Endothelial cell (in vitro differentiated cells): ENCODE measurements around the gene CEACAM21. TPM values are rescaled to one million over a fixed set of nuclear protein-coding genes. Genes with fewer than 3 reads are reported as not detected.
"Not testable (repeated sequence)": the region's sequence is repeated elsewhere in the genome, so short reads cannot be mapped to it uniquely, and the experiment has no call there.

Experiments used
- DNase-seq: peaks from one replicate; pipeline ENCODE4 v3.0.0; 2021; ENCODE audit warnings: low spot score
- H3K27ac Mint-ChIP-seq: one replicate; pipeline ENCODE4 v1.8.0; 2021; ENCODE audit warnings: mixed read lengths, inconsistent platforms; ENCODE audit not compliant: unreplicated experiment
- H3K27me3 Mint-ChIP-seq: one replicate; pipeline ENCODE4 v1.8.0; 2021; ENCODE audit warnings: mild to moderate bottlenecking, moderate library complexity, mixed read lengths, inconsistent platforms; ENCODE audit not compliant: unreplicated experiment
- H3K36me3 Mint-ChIP-seq: one replicate; pipeline ENCODE4 v1.8.0; 2021; ENCODE audit warnings: mild to moderate bottlenecking, low read depth, mixed read lengths, inconsistent platforms; ENCODE audit not compliant: unreplicated experiment
- H3K4me1 Mint-ChIP-seq: one replicate; pipeline ENCODE4 v1.8.0; 2021; ENCODE audit warnings: mild to moderate bottlenecking, mixed read lengths, inconsistent platforms; ENCODE audit not compliant: unreplicated experiment
- H3K4me3 Mint-ChIP-seq: one replicate; pipeline ENCODE4 v1.8.0; 2021; ENCODE audit warnings: mild to moderate bottlenecking, mixed read lengths, inconsistent platforms; ENCODE audit not compliant: unreplicated experiment
- H3K9me3 Mint-ChIP-seq: one replicate; pipeline ENCODE4 v1.8.0; 2021; ENCODE audit warnings: mixed read lengths, inconsistent platforms; ENCODE audit not compliant: unreplicated experiment
- total RNA-seq: library from RNA; stranded (reverse); fragmentation: NEBNext Ultra II Directional; extraction: Animal tissue kit (Norgen Biotek cat#: 25700); gene quantifications from one replicate; pipeline ENCODE4 v1.2.1, GENCODE V29; 2021; ENCODE audit not compliant: unreplicated experiment
- TF ChIP-seq, protein P1 (sequence below): fragments of 200-600 bp; sonication (generic); IDR thresholded peaks from one replicate; pipeline ENCODE4 v1.5.0; 2021; ENCODE audit warnings: antibody characterized with exemption; ENCODE audit not compliant: unreplicated experiment

Gene CEACAM21
- total RNA-seq, 1 donor from 2014 or later = 74.1 TPM

- H3K27me3 Mint-ChIP-seq = peaks cover 5% of the 10 kb centered on the region
- peaks cover 87% of the 10 kb centered on the region for H3K36me3 Mint-ChIP-seq
- no peak for DNase-seq
- TF ChIP-seq, protein P1, sequence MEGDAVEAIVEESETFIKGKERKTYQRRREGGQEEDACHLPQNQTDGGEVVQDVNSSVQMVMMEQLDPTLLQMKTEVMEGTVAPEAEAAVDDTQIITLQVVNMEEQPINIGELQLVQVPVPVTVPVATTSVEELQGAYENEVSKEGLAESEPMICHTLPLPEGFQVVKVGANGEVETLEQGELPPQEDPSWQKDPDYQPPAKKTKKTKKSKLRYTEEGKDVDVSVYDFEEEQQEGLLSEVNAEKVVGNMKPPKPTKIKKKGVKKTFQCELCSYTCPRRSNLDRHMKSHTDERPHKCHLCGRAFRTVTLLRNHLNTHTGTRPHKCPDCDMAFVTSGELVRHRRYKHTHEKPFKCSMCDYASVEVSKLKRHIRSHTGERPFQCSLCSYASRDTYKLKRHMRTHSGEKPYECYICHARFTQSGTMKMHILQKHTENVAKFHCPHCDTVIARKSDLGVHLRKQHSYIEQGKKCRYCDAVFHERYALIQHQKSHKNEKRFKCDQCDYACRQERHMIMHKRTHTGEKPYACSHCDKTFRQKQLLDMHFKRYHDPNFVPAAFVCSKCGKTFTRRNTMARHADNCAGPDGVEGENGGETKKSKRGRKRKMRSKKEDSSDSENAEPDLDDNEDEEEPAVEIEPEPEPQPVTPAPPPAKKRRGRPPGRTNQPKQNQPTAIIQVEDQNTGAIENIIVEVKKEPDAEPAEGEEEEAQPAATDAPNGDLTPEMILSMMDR = no peak
- no peak overlapping the region for H3K4me3 Mint-ChIP-seq
- peaks cover 13% of the 10 kb centered on the region for H3K4me1 Mint-ChIP-seq
- peaks cover 29% of the 10 kb centered on the region for H3K9me3 Mint-ChIP-seq
- H3K27ac Mint-ChIP-seq = no peak overlapping the region
Measured at GRCh38 chr19:41577833-41578232, 1.9 kb downstream of the CEACAM21 start.

DNA sequence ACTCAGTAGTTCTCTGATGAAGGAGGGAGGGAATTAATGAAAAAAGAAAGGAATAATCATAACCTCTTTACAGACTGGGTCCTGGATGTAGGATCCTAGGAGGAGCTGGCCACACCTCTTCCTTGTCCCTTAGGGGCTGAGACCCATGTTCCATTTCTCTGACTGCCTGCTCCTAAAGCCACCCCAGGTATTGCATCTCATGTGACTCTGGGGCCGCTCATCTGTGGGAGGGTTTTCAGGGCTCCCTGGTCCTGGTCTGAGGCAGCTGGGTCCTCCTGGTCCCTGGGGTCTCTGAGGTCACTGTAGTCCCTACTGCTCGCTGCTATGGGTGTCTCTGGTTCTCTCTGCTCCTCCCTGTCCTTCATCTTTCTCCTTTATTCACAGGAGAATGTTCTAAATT is 2.9 kb downstream of the CEACAM21 start:
- no peak for DNase-seq
- Mint-ChIP-seq H3K4me3 (peak overlapping the region; percentile 37), H3K36me3 (peaks cover 88% of the 10 kb centered on the region), H3K9me3 (peaks cover 39% of the 10 kb centered on the region), H3K27me3 (peaks cover 10% of the 10 kb centered on the region), H3K4me1 (peaks cover 13% of the 10 kb centered on the region), H3K27ac (no peak overlapping the region)
- TF ChIP-seq, protein P1 = no peak

DNA sequence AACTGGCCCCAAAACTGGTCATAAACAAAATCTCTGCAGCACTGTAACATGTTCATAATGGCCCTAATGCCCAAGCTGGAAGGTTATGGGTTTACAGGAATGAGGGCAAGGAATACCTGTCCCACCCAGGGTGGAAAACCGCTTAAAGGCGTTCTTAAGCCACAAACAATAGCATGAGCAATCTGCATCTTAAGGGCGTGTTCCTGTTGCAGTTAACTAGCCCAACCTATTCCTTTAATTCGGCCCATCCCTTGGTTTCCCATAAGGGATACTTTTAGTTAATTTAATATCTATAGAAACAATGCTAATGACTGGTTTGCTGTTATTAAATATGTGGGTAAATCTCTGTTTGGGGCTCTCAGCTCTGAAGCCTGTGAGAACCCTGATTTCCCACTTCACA is 5.1 kb downstream of the CEACAM21 start:
- peaks cover 39% of the 10 kb centered on the region for H3K9me3 Mint-ChIP-seq
- H3K4me3 Mint-ChIP-seq = peak overlapping the region; percentile 89
- peaks cover 15% of the 10 kb centered on the region for H3K27me3 Mint-ChIP-seq
- H3K27ac Mint-ChIP-seq, DNase-seq, H3K4me1 Mint-ChIP-seq: not testable (repeated sequence)
- peaks cover 95% of the 10 kb centered on the region for H3K36me3 Mint-ChIP-seq

GRCh38 chr19:41582577-41583182 is 6.7 kb downstream of the CEACAM21 start:
- Mint-ChIP-seq H3K27me3 (peaks cover 15% of the 10 kb centered on the region), H3K9me3 (peaks cover 39% of the 10 kb centered on the region), H3K27ac (peak overlapping the region; percentile 53), H3K4me3 (peak overlapping the region; percentile 89), H3K36me3 (peaks cover 94% of the 10 kb centered on the region)
- DNase-seq, H3K4me1 Mint-ChIP-seq: not testable (repeated sequence)

GRCh38 chr19:41584260-41584810 is 8.4 kb downstream of the CEACAM21 start:
- no peak overlapping the region for H3K27ac Mint-ChIP-seq
- TF ChIP-seq, protein P1 = no peak
- peaks cover 18% of the 10 kb centered on the region for H3K27me3 Mint-ChIP-seq
- H3K9me3 Mint-ChIP-seq = peaks cover 39% of the 10 kb centered on the region
- no peak for DNase-seq
- H3K4me1 Mint-ChIP-seq = no peaks in the 10 kb centered on the region
- no peak overlapping the region for H3K4me3 Mint-ChIP-seq
- H3K36me3 Mint-ChIP-seq = peaks cover 92% of the 10 kb centered on the region

DNA sequence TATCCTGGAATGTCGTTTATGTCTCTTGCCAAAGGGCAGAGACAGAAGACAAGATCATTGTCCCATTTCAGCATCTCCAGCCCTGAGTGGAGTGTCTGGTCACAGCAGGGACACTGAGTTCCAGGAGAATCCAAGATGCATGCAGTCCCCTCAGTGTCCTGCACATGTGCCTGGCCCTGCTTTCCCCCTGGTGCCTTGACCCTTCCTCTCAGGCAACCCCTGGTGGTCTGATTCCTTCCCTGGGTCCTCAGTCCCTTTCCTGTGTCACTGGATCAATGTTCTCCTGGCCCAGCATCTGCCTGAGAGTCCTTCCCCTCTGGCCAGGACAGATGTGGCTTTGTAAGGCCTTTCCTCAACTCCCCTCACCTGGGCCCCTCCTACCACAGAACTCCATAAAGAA is 9.0 kb downstream of the CEACAM21 start:
- no peaks in the 10 kb centered on the region for H3K4me1 Mint-ChIP-seq
- DNase-seq = no peak
- H3K9me3 Mint-ChIP-seq = peaks cover 39% of the 10 kb centered on the region
- TF ChIP-seq, protein P1 = no peak
- peaks cover 16% of the 10 kb centered on the region for H3K27me3 Mint-ChIP-seq
- H3K36me3 Mint-ChIP-seq = peaks cover 86% of the 10 kb centered on the region
- no peak overlapping the region for H3K27ac Mint-ChIP-seq
- H3K4me3 Mint-ChIP-seq = peak overlapping the region; percentile 80
